GM23338 (cell line): ENCODE measurements around the gene RFPL2. TPM values are rescaled to one million over a fixed set of nuclear protein-coding genes. Genes with fewer than 3 reads are reported as not detected.

Source experiments
- ATAC-seq: fragments of 200-7000 bp; cut with Tn5 transposase; 3 replicates; pipeline ENCODE4 v1.9.1; 2020
- DNase-seq: peaks from one replicate; pipeline ENCODE4 v3.0.0-alpha.2; 2015; ENCODE audit warnings: low spot score
- H2AFZ ChIP-seq: fragments of 200-600 bp; sonication (generic); 2 replicates; pipeline ENCODE4 v1.8.0; 2016; ENCODE audit warnings: antibody characterized with exemption, mild to moderate bottlenecking, moderate library complexity
- H3F3A ChIP-seq: fragments of 200-600 bp; sonication (generic); replicated peaks from 2 replicates; pipeline ENCODE4 v1.8.0; 2017; ENCODE audit warnings: antibody characterized with exemption, mixed run types, low read depth
- H3K27ac ChIP-seq: fragments of 200-600 bp; sonication (generic); 2 replicates; pipeline ENCODE4 v1.6.1; 2016; ENCODE audit warnings: low read depth
- H3K27me3 ChIP-seq: fragments of 200-600 bp; sonication (generic); 2 replicates; pipeline ENCODE4 v1.8.0; 2016; ENCODE audit warnings: mild to moderate bottlenecking, mixed run types, moderate library complexity; ENCODE audit not compliant: insufficient read depth
- H3K36me3 ChIP-seq: fragments of 200-600 bp; sonication (generic); 2 replicates; pipeline ENCODE4 v1.8.0; 2016; ENCODE audit warnings: mild to moderate bottlenecking; ENCODE audit not compliant: insufficient read depth
- H3K4me1 ChIP-seq: fragments of 200-600 bp; sonication (generic); 2 replicates; pipeline ENCODE4 v1.8.0; 2016; ENCODE audit warnings: mild to moderate bottlenecking, moderate library complexity; ENCODE audit not compliant: insufficient read depth
- H3K4me2 ChIP-seq: fragments of 200-600 bp; sonication (generic); 2 replicates; pipeline ENCODE4 v1.7.1; 2017; ENCODE audit warnings: mixed run types
- H3K4me3 ChIP-seq: fragments of 200-600 bp; sonication (generic); 2 replicates; pipeline ENCODE4 v1.6.1; 2016; ENCODE audit warnings: mixed run types
- H3K79me2 ChIP-seq: fragments of 200-600 bp; sonication (generic); replicated peaks from 2 replicates; pipeline ENCODE4 v1.8.0; 2017; ENCODE audit warnings: mild to moderate bottlenecking; ENCODE audit not compliant: insufficient read depth
- H3K9me2 ChIP-seq: fragments of 200-600 bp; sonication (generic); 2 replicates; pipeline ENCODE4 v1.8.0; 2017; ENCODE audit not compliant: insufficient read depth
- H4K20me1 ChIP-seq: fragments of 200-600 bp; sonication (generic); replicated peaks from 2 replicates; pipeline ENCODE4 v1.8.0; 2017; ENCODE audit warnings: mild to moderate bottlenecking; ENCODE audit not compliant: insufficient read depth
- H3K27ac Mint-ChIP-seq: 2 replicates; pipeline ENCODE4 v1.8.0; 2020; ENCODE audit warnings: inconsistent platforms, mild to moderate bottlenecking, moderate library complexity, mixed read lengths
- H3K27me3 Mint-ChIP-seq: 3 replicates; pipeline ENCODE4 v1.8.0; 2022; ENCODE audit warnings: low read depth, mild to moderate bottlenecking, moderate library complexity, mixed read lengths, inconsistent platforms; ENCODE audit not compliant: insufficient read depth, poor library complexity
- H3K36me3 Mint-ChIP-seq: 3 replicates; pipeline ENCODE4 v1.8.0; 2021; ENCODE audit warnings: low read depth, mild to moderate bottlenecking, inconsistent platforms, moderate library complexity, mixed read lengths
- H3K4me1 Mint-ChIP-seq: 3 replicates; pipeline ENCODE4 v1.8.0; 2020; ENCODE audit warnings: mild to moderate bottlenecking, inconsistent platforms, mixed read lengths
- H3K4me3 Mint-ChIP-seq: 3 replicates; pipeline ENCODE4 v1.8.0; 2021; ENCODE audit warnings: moderate library complexity, mild to moderate bottlenecking, inconsistent platforms, mixed read lengths
- H3K9me3 Mint-ChIP-seq: 3 replicates; pipeline ENCODE4 v1.8.0; 2020; ENCODE audit warnings: moderate library complexity, mild to moderate bottlenecking, inconsistent platforms, mixed read lengths
- CREB1 ChIP-seq: fragments of 250-450 bp; sonication (Bioruptor Pico); IDR thresholded peaks from 2 replicates; pipeline ENCODE4 v1.5.0; 2020; ENCODE audit warnings: low read depth, mild to moderate bottlenecking, moderate library complexity
- EZH2 ChIP-seq: fragments of 200-600 bp; sonication (generic); IDR thresholded peaks from one replicate; pipeline ENCODE4 v1.8.0; 2017; ENCODE audit warnings: antibody characterized with exemption, mild to moderate bottlenecking, low read depth; ENCODE audit not compliant: unreplicated experiment
- EZH2phosphoT487 ChIP-seq: fragments of 200-600 bp; sonication (generic); IDR thresholded peaks from one replicate; pipeline ENCODE4 v1.8.1; 2018; ENCODE audit warnings: antibody characterized with exemption; ENCODE audit not compliant: unreplicated experiment
- NANOG ChIP-seq: IDR thresholded peaks from 2 replicates; pipeline ENCODE4 v1.6.1; 2016; ENCODE audit warnings: antibody characterized with exemption, borderline replicate concordance
- POLR2AphosphoS5 ChIP-seq: IDR thresholded peaks from 2 replicates; pipeline ENCODE4 v1.6.1; 2016; ENCODE audit warnings: antibody characterized with exemption, low read depth
- STAT1 ChIP-seq: IDR thresholded peaks from one replicate; pipeline ENCODE4 v1.6.1; 2016; ENCODE audit warnings: antibody characterized with exemption; ENCODE audit not compliant: unreplicated experiment
- ZNF114 ChIP-seq: fragments of 250-450 bp; sonication (Bioruptor Pico); IDR thresholded peaks from 2 replicates; pipeline ENCODE4 v1.5.0; 2020; ENCODE audit warnings: mild to moderate bottlenecking, moderate library complexity
- ZNF331 ChIP-seq: fragments of 250-450 bp; sonication (Bioruptor Pico); IDR thresholded peaks from 2 replicates; pipeline ENCODE4 v1.5.0; 2020; ENCODE audit warnings: low read depth, mild to moderate bottlenecking, moderate library complexity
- polyA plus RNA-seq: library from polyadenylated mRNA; unstranded; fragments of >200 nt; fragmentation: Nextera tagmentation; extraction: Ambion mirVana; gene quantifications from 2 replicates; pipeline ENCODE4 v1.2.1, GENCODE V29; 2016
- total RNA-seq: library from RNA; depleted of rRNA; stranded (reverse); fragments of >200 nt; shearing (Covaris generic); gene quantifications from 2 replicates; pipeline ENCODE4 v1.2.3, GENCODE V29; 2014
- TF ChIP-seq, protein P1 (sequence below): IDR thresholded peaks from 2 replicates; pipeline ENCODE4 v1.6.1; 2016; ENCODE audit warnings: antibody characterized with exemption
- TF ChIP-seq, protein P2 (sequence below): fragments of 250-450 bp; sonication (Bioruptor Pico); IDR thresholded peaks from 2 replicates; pipeline ENCODE4 v1.5.0; 2020; ENCODE audit warnings: mild to moderate bottlenecking, moderate library complexity
- TF ChIP-seq, protein P3 (sequence below), 2 experiments: fragments of 200-600 bp in 1 of 2; sonication (generic) in 1 of 2; conservative IDR thresholded peaks; 2 replicates each; pipeline versions ENCODE4 v1.5.1 to v1.6.1; 2016 to 2017; ENCODE audit warnings: antibody characterized with exemption in 2 of 2, low read depth in 2 of 2, mild to moderate bottlenecking in 2 of 2, moderate library complexity in 1 of 2
- TF ChIP-seq, protein P4 (sequence below): IDR thresholded peaks from one replicate; pipeline ENCODE4 v1.6.1; 2018; ENCODE audit warnings: antibody characterized with exemption; ENCODE audit not compliant: unreplicated experiment

RFPL2 gene
- total and polyA plus RNA-seq, 2 experiments from 2014 or later: 0.45 TPM; not detected in 1

DNA sequence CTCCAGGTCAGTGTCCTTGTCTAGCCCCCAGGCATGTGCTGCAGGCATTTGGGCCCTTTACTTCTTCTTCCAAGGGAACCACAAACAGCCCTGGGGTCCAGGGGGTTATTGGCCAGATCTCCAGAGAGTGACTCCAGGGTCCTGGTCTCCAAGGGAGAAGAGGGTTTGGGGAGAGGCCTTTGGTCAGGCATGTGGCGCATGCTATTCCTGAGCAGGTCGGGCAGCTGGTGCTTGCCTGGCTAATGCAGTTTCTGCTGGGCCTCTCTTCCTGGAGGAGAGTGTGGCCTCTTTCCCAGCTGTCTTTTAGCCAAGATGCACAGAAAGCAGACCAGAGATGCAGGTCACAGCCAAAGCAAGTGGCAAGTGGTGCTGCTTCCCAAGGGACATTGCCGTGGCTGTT lies 3.8 kb upstream of the RFPL2 start (continued):
- TF ChIP-seq POLR2AphosphoS5 (no peak), ZNF114 (CRISPR knock-in tag) (no peak), EZH2 (no peak), EZH2phosphoT487 (no peak), NANOG (no peak)
- TF ChIP-seq, protein P1, sequence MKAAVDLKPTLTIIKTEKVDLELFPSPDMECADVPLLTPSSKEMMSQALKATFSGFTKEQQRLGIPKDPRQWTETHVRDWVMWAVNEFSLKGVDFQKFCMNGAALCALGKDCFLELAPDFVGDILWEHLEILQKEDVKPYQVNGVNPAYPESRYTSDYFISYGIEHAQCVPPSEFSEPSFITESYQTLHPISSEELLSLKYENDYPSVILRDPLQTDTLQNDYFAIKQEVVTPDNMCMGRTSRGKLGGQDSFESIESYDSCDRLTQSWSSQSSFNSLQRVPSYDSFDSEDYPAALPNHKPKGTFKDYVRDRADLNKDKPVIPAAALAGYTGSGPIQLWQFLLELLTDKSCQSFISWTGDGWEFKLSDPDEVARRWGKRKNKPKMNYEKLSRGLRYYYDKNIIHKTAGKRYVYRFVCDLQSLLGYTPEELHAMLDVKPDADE: no peak

DNA sequence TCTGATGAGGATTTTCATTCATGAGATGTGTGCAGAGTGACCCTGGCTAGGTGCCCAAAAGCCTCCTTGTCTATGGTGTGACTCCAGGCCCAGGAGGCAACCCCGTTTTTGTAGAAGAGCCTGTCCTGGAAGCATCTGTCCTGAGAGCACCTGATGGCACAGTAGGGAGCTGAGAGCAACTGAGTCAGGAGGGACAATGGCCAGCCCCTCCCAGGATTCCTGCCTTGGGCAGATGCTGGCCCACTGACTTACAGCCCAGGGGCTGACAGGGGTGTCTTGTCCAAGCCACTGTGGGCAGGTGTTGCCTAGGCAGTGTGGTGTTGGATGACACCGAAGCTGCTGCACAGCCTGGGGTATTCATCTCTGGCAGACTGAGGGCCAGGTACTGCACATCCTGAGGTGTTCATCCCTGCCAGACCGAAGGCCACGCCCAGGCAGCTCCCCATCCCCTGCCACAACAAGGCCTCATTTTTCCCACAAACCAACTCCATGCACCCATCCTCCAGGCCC lies 3.2 kb upstream of the RFPL2 start:
- H3K36me3 ChIP-seq: no peaks in the 10 kb centered on the region
- Mint-ChIP-seq H3K4me3 (no peak overlapping the region), H3K9me3 (peaks cover 6% of the 10 kb centered on the region; the same call in 2 of the 3 replicates), H3K27ac (no peak overlapping the region), H3K4me1 (peaks cover 50% of the 10 kb centered on the region), H3K36me3 (peaks cover 12% of the 10 kb centered on the region), H3K27me3 (peaks cover 43% of the 10 kb centered on the region)
- H3K27me3 ChIP-seq: peaks cover 38% of the 10 kb centered on the region
- DNase-seq (no peak), ATAC-seq (no peak)
- no peak overlapping the region for H2AFZ ChIP-seq
- H3K79me2 ChIP-seq: no peaks in the 10 kb centered on the region
- no peaks in the 10 kb centered on the region for H3F3A ChIP-seq
- H3K27ac ChIP-seq: no peak overlapping the region
- H4K20me1 ChIP-seq: no peaks in the 10 kb centered on the region
- no peak overlapping the region for H3K4me2 ChIP-seq
- H3K4me1 ChIP-seq: peaks cover 10% of the 10 kb centered on the region; the same call in 1 of the 2 replicates
- H3K9me2 ChIP-seq: no peaks in the 10 kb centered on the region
- no peak overlapping the region for H3K4me3 ChIP-seq
- TF ChIP-seq ZNF331 (CRISPR knock-in tag): no peak
- no peak for TF ChIP-seq EZH2phosphoT487
- TF ChIP-seq ZNF114 (CRISPR knock-in tag): no peak
- TF ChIP-seq, protein P2, sequence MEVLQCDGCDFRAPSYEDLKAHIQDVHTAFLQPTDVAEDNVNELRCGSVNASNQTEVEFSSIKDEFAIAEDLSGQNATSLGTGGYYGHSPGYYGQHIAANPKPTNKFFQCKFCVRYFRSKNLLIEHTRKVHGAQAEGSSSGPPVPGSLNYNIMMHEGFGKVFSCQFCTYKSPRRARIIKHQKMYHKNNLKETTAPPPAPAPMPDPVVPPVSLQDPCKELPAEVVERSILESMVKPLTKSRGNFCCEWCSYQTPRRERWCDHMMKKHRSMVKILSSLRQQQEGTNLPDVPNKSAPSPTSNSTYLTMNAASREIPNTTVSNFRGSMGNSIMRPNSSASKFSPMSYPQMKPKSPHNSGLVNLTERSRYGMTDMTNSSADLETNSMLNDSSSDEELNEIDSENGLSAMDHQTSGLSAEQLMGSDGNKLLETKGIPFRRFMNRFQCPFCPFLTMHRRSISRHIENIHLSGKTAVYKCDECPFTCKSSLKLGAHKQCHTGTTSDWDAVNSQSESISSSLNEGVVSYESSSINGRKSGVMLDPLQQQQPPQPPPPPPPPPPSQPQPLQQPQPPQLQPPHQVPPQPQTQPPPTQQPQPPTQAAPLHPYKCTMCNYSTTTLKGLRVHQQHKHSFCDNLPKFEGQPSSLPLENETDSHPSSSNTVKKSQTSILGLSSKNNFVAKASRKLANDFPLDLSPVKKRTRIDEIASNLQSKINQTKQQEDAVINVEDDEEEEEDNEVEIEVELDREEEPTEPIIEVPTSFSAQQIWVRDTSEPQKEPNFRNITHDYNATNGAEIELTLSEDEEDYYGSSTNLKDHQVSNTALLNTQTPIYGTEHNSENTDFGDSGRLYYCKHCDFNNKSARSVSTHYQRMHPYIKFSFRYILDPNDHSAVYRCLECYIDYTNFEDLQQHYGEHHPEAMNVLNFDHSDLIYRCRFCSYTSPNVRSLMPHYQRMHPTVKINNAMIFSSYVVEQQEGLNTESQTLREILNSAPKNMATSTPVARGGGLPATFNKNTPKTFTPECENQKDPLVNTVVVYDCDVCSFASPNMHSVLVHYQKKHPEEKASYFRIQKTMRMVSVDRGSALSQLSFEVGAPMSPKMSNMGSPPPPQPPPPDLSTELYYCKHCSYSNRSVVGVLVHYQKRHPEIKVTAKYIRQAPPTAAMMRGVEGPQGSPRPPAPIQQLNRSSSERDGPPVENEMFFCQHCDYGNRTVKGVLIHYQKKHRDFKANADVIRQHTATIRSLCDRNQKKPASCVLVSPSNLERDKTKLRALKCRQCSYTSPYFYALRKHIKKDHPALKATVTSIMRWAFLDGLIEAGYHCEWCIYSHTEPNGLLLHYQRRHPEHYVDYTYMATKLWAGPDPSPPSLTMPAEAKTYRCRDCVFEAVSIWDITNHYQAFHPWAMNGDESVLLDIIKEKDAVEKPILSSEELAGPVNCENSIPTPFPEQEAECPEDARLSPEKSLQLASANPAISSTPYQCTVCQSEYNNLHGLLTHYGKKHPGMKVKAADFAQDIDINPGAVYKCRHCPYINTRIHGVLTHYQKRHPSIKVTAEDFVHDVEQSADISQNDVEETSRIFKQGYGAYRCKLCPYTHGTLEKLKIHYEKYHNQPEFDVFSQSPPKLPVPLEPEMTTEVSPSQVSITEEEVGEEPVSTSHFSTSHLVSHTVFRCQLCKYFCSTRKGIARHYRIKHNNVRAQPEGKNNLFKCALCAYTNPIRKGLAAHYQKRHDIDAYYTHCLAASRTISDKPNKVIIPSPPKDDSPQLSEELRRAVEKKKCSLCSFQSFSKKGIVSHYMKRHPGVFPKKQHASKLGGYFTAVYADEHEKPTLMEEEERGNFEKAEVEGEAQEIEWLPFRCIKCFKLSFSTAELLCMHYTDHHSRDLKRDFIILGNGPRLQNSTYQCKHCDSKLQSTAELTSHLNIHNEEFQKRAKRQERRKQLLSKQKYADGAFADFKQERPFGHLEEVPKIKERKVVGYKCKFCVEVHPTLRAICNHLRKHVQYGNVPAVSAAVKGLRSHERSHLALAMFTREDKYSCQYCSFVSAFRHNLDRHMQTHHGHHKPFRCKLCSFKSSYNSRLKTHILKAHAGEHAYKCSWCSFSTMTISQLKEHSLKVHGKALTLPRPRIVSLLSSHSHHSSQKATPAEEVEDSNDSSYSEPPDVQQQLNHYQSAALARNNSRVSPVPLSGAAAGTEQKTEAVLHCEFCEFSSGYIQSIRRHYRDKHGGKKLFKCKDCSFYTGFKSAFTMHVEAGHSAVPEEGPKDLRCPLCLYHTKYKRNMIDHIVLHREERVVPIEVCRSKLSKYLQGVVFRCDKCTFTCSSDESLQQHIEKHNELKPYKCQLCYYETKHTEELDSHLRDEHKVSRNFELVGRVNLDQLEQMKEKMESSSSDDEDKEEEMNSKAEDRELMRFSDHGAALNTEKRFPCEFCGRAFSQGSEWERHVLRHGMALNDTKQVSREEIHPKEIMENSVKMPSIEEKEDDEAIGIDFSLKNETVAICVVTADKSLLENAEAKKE: no peak
- no peak for TF ChIP-seq NANOG
- TF ChIP-seq, protein P3, sequence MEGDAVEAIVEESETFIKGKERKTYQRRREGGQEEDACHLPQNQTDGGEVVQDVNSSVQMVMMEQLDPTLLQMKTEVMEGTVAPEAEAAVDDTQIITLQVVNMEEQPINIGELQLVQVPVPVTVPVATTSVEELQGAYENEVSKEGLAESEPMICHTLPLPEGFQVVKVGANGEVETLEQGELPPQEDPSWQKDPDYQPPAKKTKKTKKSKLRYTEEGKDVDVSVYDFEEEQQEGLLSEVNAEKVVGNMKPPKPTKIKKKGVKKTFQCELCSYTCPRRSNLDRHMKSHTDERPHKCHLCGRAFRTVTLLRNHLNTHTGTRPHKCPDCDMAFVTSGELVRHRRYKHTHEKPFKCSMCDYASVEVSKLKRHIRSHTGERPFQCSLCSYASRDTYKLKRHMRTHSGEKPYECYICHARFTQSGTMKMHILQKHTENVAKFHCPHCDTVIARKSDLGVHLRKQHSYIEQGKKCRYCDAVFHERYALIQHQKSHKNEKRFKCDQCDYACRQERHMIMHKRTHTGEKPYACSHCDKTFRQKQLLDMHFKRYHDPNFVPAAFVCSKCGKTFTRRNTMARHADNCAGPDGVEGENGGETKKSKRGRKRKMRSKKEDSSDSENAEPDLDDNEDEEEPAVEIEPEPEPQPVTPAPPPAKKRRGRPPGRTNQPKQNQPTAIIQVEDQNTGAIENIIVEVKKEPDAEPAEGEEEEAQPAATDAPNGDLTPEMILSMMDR (conservative IDR thresholded peaks at IDR 0.05; ENCODE audit: low read depth in 2 of 2): no peak
- TF ChIP-seq, protein P4, sequence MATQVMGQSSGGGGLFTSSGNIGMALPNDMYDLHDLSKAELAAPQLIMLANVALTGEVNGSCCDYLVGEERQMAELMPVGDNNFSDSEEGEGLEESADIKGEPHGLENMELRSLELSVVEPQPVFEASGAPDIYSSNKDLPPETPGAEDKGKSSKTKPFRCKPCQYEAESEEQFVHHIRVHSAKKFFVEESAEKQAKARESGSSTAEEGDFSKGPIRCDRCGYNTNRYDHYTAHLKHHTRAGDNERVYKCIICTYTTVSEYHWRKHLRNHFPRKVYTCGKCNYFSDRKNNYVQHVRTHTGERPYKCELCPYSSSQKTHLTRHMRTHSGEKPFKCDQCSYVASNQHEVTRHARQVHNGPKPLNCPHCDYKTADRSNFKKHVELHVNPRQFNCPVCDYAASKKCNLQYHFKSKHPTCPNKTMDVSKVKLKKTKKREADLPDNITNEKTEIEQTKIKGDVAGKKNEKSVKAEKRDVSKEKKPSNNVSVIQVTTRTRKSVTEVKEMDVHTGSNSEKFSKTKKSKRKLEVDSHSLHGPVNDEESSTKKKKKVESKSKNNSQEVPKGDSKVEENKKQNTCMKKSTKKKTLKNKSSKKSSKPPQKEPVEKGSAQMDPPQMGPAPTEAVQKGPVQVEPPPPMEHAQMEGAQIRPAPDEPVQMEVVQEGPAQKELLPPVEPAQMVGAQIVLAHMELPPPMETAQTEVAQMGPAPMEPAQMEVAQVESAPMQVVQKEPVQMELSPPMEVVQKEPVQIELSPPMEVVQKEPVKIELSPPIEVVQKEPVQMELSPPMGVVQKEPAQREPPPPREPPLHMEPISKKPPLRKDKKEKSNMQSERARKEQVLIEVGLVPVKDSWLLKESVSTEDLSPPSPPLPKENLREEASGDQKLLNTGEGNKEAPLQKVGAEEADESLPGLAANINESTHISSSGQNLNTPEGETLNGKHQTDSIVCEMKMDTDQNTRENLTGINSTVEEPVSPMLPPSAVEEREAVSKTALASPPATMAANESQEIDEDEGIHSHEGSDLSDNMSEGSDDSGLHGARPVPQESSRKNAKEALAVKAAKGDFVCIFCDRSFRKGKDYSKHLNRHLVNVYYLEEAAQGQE: no peak
- TF ChIP-seq STAT1: no peak
- no peak for TF ChIP-seq POLR2AphosphoS5
- no peak for TF ChIP-seq CREB1
